Fibroblast of gingiva (primary cell): ENCODE data around the gene NR4A1.

Experiments used
- DNase-seq: peaks from one replicate; pipeline ENCODE4 v3.0.0-alpha.2; 2011; ENCODE audit warnings: low read depth

NR4A1 gene

GRCh38 chr12:52079576-52080402, 28.5 kb downstream of the NR4A1 start, which contains the start of gene SMIM41:
Gene SMIM41 (plus strand): TSS chr12:52079704. CDS start chr12:52079780, 76 bp downstream.
- no peak for DNase-seq

GRCh38 chr12:52080403-52081251, 29.4 kb downstream of the NR4A1 start:
- DNase-seq = no peak

GRCh38 chr12:52081263-52081733, 30.1 kb downstream of the NR4A1 start:
- no peak for DNase-seq

GRCh38 chr12:52082026-52082668, 30.9 kb downstream of the NR4A1 start:
- peak; percentile 13 for DNase-seq

- DNase-seq = no peak
These were observed 31.4 kb downstream of the NR4A1 start for GRCh38 chr12:52082669-52082987.

GRCh38 chr12:52082988-52083637, 31.9 kb downstream of the NR4A1 start:
- DNase-seq = peak; percentile 68

GRCh38 chr12:52083638-52083996, 32.4 kb downstream of the NR4A1 start:
- DNase-seq = no peak

- DNase-seq = no peak
These were observed 33.4 kb downstream of the NR4A1 start for GRCh38 chr12:52084491-52085231.

GRCh38 chr12:52085682-52086180, 34.5 kb downstream of the NR4A1 start:
- no peak for DNase-seq

- DNase-seq = no peak
These were observed 35.1 kb downstream of the NR4A1 start for GRCh38 chr12:52086366-52086765.

GRCh38 chr12:52086944-52087835, 35.9 kb downstream of the NR4A1 start:
- no peak for DNase-seq

GRCh38 chr12:52087961-52088820, 36.9 kb downstream of the NR4A1 start:
- no peak for DNase-seq

GRCh38 chr12:52089491-52089890, 38.2 kb downstream of the NR4A1 start:
- no peak for DNase-seq

- DNase-seq = no peak
These were observed 39.0 kb downstream of the NR4A1 start for GRCh38 chr12:52090291-52090690.

GRCh38 chr12:52091061-52091460, 39.8 kb downstream of the NR4A1 start:
- no peak for DNase-seq

- no peak for DNase-seq
These were observed 40.6 kb downstream of the NR4A1 start for GRCh38 chr12:52091869-52092268.

GRCh38 chr12:52093346-52093745, 42.1 kb downstream of the NR4A1 start:
- no peak for DNase-seq

- DNase-seq = no peak
These were observed 45.2 kb downstream of the NR4A1 start for GRCh38 chr12:52096332-52097044.
